ENCODE measurements around the gene RNASE2.
A peak's percentile ranks its signal among the peaks of the same experiment; 100 is the strongest.
"Not testable (repeated sequence)": the region's sequence is repeated elsewhere in the genome, so short reads cannot be mapped to it uniquely, and the experiment has no call there.

The RNASE2 gene

GRCh38 chr14:20954736-20955537 lies at the start of gene RNASE2:
RNASE2 (plus strand) TSS chr14:20955487; CDS start chr14:20955772, 285 bp downstream.
- DNase-seq, result not testable (repeated sequence)

- no peak for DNase-seq
These were observed 49.6 kb upstream of the RNASE2 start for GRCh38 chr14:20905676-20906075.

- no peak for DNase-seq
These were observed 48.1 kb upstream of the RNASE2 start for GRCh38 chr14:20907214-20907613.

DNA sequence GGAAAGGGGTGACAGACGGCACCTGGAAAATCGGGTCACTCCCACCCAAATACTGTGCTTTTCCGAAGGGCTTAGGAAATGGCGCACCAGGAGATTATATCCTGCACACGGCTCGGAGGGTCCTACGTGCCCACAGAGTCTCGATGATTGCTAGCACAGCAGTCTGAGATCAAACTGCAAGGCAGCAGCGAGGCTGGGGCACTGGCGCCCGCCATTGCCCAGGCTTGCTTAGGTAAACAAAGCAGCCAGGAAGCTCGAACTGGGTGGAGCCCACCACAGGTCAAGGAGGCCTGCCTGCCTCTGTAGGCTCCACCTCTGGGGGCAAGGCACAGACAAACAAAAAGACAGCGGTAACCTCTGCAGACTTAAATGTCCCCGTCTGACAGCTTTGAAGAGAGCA lies 44.5 kb upstream of the RNASE2 start:
- DNase-seq, result not testable (repeated sequence)

DNA sequence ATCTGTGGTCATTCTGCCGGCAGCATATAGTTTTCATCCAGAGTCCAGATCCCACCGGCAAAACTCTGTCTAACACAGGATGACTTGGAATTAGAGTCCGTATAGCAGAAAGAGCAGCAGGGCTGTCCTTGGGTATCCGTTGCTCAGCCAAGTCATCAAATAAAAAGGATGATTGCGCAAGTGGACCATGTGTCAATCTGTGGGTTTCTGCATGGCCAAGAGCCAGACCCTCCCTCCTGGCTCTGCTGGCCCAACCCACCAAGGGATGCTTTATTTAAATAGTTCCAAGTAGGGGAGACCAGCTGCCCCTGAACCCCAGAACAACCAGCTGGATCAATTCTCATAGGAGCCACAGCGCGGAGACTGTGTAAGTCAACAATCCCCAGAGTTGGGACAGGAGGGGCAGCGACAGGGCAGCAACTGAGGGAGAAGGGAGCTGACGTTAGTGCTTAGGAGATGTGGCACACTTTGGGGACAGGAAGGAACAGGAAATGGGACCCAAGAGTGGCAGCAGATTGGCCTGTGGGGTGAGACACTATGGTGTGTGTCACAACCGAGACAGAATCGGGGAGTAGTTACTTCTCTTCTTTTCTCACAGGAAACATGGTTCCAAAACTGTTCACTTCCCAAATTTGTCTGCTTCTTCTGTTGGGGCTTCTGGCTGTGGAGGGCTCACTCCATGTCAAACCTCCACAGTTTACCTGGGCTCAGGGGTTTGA lies 36.1 kb upstream of the RNASE2 start:
- not testable (repeated sequence) for DNase-seq

DNA sequence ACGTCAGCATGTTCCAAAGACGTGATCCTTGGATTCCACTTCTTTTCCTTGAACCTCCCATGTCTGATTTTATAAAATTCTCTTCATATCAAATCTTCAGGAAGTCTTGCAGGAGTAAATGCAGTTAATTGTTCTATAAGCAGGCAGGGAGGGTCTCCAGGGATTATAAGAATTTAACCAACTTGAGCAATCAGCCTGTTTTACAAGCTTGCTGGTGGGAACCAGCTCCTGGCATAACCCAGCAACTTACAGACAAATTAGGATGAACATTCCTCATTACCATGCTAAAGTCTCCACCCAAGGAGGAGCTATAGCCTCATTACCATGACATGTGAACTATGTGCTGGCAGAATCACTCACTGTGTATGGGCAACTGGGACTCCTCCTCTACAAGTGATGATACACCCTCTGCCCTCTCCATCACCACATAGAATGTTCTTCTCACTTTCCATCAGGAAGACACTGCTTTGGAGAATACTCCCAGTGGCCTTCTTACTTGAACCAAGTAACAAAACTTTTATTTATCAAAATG lies 31.5 kb upstream of the RNASE2 start:
- DNase-seq, result not testable (repeated sequence)

DNA sequence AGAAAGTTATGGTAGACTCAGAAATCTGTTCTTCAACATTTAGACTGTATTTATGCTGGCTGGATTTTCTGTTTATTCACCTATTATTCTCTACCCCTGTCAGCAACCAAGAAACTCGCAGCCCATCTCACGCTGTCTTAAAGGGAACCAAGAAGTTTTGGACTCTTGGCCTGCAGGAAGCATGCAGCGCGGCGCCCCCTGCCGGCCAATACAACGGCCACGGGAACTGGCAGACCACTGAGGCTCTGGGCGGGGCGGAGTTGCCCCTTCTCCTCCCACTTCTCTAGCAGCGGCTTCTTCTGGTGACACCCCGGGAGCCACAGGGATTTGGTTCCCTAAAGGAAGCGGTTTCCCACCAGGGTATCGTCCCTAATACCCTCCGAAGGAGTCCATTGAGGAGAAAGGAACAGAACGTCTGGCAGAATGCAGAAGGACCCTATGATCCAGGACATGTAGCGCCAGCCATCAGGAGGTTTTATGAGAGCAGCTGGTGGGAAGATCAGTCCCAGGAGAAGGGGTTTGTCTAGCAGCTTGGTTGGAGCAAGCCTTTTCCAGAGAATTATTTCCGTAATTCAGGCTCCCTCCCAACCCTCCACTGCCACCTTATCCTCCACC lies 21.0 kb upstream of the RNASE2 start:
- DNase-seq, result peak; percentile 42

DNA sequence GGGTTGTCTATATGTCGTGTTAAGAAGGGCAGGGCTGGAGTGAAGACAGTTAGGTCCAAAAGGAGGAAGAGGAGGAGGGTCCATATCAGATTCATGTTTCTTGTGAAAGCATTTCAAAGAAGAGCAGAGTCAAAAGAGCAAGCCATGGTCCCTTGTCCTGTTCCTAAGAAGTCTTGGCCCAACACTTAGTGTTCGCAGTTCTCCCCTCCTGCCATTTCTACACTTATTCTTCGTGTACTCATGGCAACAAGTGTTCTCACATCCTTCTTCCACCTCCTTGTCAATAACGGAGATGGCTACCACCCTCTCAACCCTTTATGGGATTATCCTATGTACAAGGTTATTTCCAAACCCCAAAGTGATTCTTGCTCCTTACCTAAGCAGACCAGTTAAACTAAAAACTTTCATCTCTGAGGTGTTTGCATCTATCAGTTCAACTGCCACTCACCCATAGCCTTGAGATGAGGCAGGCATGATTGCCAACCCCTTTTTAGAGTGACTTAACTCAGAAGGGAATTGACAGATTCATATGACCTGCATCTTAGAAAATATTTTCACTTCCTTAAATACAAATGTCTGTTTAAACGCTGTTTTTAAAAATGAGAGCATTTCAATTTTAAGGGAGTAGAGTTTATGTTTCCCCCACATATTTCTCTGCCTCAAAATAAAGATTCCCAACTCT lies 19.8 kb upstream of the RNASE2 start:
- DNase-seq, result no peak

DNA sequence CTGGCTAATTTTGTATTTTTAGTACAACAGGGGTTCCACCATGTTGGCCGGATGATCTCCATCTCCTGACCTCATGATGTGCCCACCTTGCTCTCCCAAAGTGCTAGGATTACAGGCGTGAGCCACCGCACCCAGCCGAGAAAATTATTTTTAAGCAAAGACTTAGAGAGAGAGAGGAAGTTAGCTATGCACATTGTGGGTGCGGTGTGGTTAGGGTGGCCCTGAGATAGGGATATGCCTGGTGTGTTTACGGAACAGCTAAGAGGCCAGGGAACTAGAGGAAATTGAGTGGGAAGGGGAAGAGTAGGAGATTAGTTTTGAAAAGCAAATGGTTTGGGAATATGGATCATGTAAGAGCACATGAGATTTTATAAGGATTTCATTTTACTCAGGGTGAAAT lies 10.1 kb upstream of the RNASE2 start:
- DNase-seq, result not testable (repeated sequence)

DNA sequence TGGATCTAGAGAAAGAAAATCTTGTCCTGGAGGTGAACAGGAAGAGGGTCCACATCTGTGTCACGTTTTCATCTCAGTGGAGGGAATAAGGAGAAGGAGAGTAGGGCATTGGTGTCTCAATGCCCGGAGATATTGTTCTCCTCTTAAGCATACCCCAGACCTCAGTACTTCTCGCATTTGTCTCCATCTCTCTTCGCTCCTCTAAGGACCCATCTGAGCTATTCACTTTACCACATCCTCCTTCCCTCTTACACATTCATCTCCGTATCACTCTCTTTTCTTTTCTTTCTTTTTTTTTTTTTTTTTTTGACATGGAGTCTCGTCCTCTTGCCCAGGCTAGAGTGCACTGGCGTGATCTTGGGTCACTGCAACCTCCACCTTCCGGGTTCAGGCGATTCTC lies 8.6 kb upstream of the RNASE2 start:
- not testable (repeated sequence) for DNase-seq

DNA sequence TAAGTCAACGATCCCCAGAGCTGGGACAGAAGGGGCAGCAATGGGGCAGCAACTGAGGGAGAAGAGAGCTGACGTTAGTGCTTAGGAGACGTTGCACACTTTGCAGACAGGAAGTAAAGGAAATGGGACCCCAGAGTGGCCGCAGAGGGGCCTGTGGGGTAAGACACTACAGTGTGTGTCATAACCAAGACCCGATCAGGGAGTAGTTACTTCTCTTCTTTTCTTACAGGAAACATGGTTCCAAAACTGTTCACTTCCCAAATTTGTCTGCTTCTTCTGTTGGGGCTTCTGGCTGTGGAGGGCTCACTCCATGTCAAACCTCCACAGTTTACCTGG lies 219 bp downstream of the RNASE2 start:
- not testable (repeated sequence) for DNase-seq

DNA sequence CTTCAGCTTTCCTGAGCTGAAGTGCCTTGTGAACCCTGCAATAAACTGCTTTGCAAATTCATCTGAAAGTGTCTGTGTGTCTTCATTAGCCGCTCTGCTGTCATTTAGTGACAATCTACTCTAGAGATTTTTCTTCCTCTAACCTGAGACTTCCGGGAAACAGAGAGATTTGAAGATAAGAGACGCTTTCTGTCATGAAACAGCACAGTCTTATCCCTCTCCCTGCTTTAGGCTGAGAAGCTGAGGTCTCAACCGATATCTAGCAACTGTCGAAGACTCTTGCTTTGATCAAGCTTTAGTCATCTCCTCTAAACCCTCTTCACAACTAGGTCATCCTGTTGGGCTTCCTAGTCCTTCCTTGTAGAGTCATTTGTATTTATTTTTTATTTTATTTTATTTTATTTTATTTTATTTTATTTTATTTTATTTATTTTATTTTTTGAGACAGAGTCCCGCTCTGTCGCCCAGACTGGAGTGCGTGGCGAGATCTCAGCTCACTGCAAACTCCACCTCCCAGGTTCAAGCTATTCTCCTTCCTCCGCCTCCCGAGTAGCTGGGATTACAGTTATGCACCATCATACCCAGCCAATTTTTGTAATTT lies 1.2 kb downstream of the RNASE2 start:
- no peak for DNase-seq

- DNase-seq, result not testable (repeated sequence)
These were observed 3.7 kb downstream of the RNASE2 start for GRCh38 chr14:20958946-20959345.

- no peak for DNase-seq
These were observed 14.0 kb downstream of the RNASE2 start for GRCh38 chr14:20969336-20969735.

- DNase-seq, result no peak
These were observed 15.3 kb downstream of the RNASE2 start for GRCh38 chr14:20970647-20970982.

GRCh38 chr14:20970983-20971704 lies 15.9 kb downstream of the RNASE2 start:
- peak; percentile 81 for DNase-seq

DNA sequence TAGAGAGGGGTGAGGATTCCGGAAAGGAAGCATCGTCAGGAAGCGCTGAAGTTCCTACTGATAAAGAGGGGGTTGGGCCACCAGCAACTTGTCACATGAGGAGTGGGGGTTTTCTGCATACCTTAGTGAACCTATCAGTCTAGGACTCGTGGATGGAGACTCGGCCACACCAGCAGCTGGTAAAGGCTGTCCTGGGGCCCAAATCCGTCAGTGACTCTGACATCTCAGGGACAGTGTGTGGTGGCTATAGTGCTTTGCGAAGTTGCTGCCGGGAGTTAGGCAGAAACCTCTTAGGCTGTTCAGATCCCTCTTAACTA lies 16.4 kb downstream of the RNASE2 start:
- DNase-seq, result no peak

DNA sequence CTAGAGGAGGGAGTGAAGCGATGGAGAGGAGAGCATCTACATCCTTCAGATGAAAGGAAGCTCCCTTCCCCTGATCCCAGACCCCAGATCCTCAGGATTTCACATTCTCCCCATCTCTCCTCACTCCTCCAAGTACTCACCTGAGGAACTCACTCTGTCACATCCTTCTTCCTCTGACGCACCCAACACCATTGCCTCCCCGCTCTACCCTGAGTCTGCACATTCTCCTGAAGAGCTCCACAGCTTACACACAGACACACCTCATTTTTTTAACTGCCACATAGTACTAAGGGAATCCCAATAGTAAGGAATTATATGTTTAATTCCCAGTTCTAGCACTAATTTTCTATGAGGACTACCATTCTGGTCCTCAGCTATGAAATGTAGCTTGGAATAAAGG lies 18.2 kb downstream of the RNASE2 start:
- DNase-seq, result no peak

DNA sequence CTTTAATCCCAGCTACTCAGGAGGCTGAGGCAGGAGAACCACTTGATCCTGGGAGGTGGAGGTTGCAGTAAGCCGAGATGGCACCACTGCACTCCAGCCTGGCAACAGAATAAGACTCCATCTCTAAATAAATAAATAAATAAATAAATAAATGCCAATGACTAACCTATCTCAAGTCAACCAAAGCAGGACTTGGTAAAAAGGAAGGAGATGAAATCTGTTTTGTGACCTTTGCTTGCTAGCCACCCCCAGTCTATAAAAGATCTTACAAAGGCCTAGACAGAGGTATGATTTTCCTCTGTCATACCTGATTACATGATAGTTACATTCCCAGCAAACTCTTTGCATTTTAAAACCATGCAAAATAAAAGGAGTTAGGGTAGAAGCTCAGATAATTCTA lies 21.0 kb downstream of the RNASE2 start:
- DNase-seq, result no peak

DNA sequence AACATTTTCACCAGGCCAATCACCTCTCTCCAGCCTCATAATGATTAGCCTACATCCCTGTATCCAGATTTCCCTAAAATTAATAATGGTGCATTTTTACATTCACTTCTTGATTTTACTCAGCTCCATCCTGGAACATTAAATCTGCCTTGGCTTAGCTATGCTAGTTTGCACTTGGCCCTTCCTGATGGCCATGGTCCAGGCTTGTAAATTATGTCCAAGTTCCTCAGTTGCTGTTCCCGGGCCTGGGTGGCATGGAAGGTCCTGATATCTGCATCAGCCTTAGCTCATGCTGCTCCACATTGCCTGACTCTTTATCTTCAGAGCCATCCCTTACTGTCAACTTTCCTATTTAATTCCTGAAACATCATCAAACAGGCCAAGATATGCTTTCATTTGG lies 23.4 kb downstream of the RNASE2 start:
- DNase-seq, result no peak

DNA sequence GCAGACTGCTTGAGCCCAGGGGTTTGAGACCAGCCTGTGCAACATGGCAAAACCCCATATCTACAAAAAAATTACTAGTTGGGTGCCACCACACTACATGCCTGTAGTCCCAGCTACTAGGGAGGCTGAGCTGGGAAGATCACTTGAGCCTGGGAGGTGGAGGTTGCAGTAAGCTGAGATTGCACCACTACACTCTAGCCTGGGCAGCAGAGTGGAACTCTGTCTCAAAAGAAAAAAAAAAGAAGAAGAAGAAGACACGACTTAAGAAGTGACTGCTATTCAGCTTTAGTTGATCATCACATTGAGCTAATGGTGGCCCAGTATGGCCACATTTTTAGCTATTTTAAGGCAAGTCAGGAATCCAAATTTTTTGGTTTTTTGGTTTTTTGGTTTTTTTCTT lies 25.6 kb downstream of the RNASE2 start:
- DNase-seq, result no peak

GRCh38 chr14:20982646-20983369 lies 27.5 kb downstream of the RNASE2 start:
- no peak for DNase-seq

Data from stimulated activated CD4-positive, alpha-beta T cell treated with anti-CD3 and anti-CD28 coated beads, Interleukin-1b, Interleukin-23, amount 100 ng/mL, for 48 hours (primary cell).